Caco-2 (cell line): ENCODE data around the gene TBXT. TPM values are rescaled to one million over a fixed set of nuclear protein-coding genes. Genes with fewer than 3 reads are reported as not detected.
A peak's percentile ranks its signal among the peaks of the same experiment; 100 is the strongest.

Experiments used
- BruUV-seq: library from RNA; stranded (reverse); fragments of 400-500 nt; replicated peaks from 2 replicates; lab custom pipeline; 2021; lab: Mats Ljungman, UMichigan
- CTCF ChIA-PET: fragments of 300-600 bp; sonication (Branson Sonifier 250); formaldehyde crosslinking; loops from one replicate; lab custom pipeline; 2022; ENCODE audit warnings: antibody characterized with exemption; lab: Charles Lee
- POLR2A ChIA-PET: fragments of 300-600 bp; sonication (Branson Sonifier 250); formaldehyde crosslinking; loops from one replicate; lab custom pipeline; 2022; ENCODE audit warnings: antibody characterized with exemption; lab: Charles Lee
- DNase-seq, 2 experiments: peaks; one replicate each; pipeline versions ENCODE4 v3.0.0 to v3.0.0-alpha.2; 2020 to 2022
- H3K27me3 ChIP-seq: replicated peaks from 2 replicates; pipeline ENCODE4 v1.6.0; 2011; ENCODE audit warnings: low read length; ENCODE audit not compliant: control insufficient read depth, insufficient read depth
- H3K36me3 ChIP-seq: 2 replicates; pipeline ENCODE4 v1.5.1; 2011; ENCODE audit warnings: low read length; ENCODE audit not compliant: control insufficient read depth, insufficient read depth
- H3K4me1 ChIP-seq: fragments of 250-450 bp; sonication (Bioruptor Pico); 2 replicates; pipeline ENCODE4 v1.5.1; 2020; ENCODE audit warnings: mild to moderate bottlenecking
- H3K4me3 ChIP-seq: 2 replicates; pipeline ENCODE4 v1.5.1; 2011; ENCODE audit warnings: low read depth, mild to moderate bottlenecking, control low read depth, low read length
- H3K9me3 ChIP-seq: fragments of 250-450 bp; sonication (Bioruptor Pico); 2 replicates; pipeline ENCODE4 v1.5.1; 2020; ENCODE audit warnings: mild to moderate bottlenecking, moderate library complexity
- H3K27ac Mint-ChIP-seq: one replicate; pipeline ENCODE4 v1.8.0; 2022; ENCODE audit warnings: mixed read lengths; ENCODE audit not compliant: unreplicated experiment
- H3K27me3 Mint-ChIP-seq: one replicate; pipeline ENCODE4 v1.8.0; 2022; ENCODE audit warnings: mixed read lengths; ENCODE audit not compliant: insufficient read depth, unreplicated experiment
- H3K36me3 Mint-ChIP-seq: one replicate; pipeline ENCODE4 v1.8.0; 2022; ENCODE audit warnings: mild to moderate bottlenecking, mixed read lengths; ENCODE audit not compliant: insufficient read depth, unreplicated experiment
- H3K4me1 Mint-ChIP-seq: one replicate; pipeline ENCODE4 v1.8.0; 2022; ENCODE audit warnings: low read depth, mixed read lengths; ENCODE audit not compliant: unreplicated experiment
- H3K4me3 Mint-ChIP-seq: one replicate; pipeline ENCODE4 v1.8.0; 2022; ENCODE audit warnings: mild to moderate bottlenecking, moderate library complexity, mixed read lengths; ENCODE audit not compliant: unreplicated experiment
- H3K9me3 Mint-ChIP-seq: one replicate; pipeline ENCODE4 v1.8.0; 2022; ENCODE audit warnings: mixed read lengths; ENCODE audit not compliant: unreplicated experiment
- CTCF ChIP-seq, 2 experiments: fragments of 200-600 bp in 1 of 2; IDR thresholded peaks; 1 replicate in 1 of 2; 2 replicates in 1 of 2; pipeline versions ENCODE4 v1.5.1 to v1.8.0; 2011 to 2022; ENCODE audit warnings: antibody characterized with exemption in 1 of 2, control low read depth in 1 of 2, inconsistent platforms in 1 of 2, low read depth in 1 of 2, low read length in 1 of 2, mild to moderate bottlenecking in 1 of 2, moderate library complexity in 1 of 2; ENCODE audit not compliant: insufficient read depth in 1 of 2, severe bottlenecking in 1 of 2, unreplicated experiment in 1 of 2
- intact Hi-C: fragments of 100-400 bp; cut with micrococcal nuclease; formaldehyde crosslinking; loops from one replicate; pipeline ENCODE4 v1.10.0; 2022; ENCODE audit not compliant: unreplicated experiment
- total RNA-seq: library from RNA; stranded (reverse); gene quantifications from 2 replicates; pipeline ENCODE4 v1.2.3, GENCODE V29; 2022

TBXT gene
- total RNA-seq, 1 experiment from 2014 or later, result not detected

GRCh38 chr6:166119116-166119911 lies 48.3 kb downstream of the TBXT start:
- Histone ChIP-seq H3K27me3 (no peaks in the 10 kb centered on the region), H3K4me3 (no peak overlapping the region), H3K4me1 (no peaks in the 10 kb centered on the region), H3K9me3 (0 out of 2 replicates have a peak, but pooled peaks cover 3% of the 10 kb centered on the region), H3K36me3 (no peaks in the 10 kb centered on the region)
- intact Hi-C loops, result no loop called here
- ChIA-PET POLR2A (no interaction called here), CTCF (no interaction called here)
- H3K9me3 Mint-ChIP-seq, result no peaks in the 10 kb centered on the region
- DNase-seq, result no peak
- TF ChIP-seq CTCF (IDR thresholded peaks at IDR 0.05; ENCODE audit: insufficient read depth in 1 of 2, low read depth in 1 of 2, low read length in 1 of 2, severe bottlenecking in 1 of 2, unreplicated experiment in 1 of 2), result no peak
- BruUV-seq, result no TSS peak
- peaks cover 8% of the 10 kb centered on the region for H3K27me3 Mint-ChIP-seq
- no peaks in the 10 kb centered on the region for H3K4me1 Mint-ChIP-seq
- H3K27ac Mint-ChIP-seq, result no peak overlapping the region
- H3K4me3 Mint-ChIP-seq, result no peak overlapping the region
- H3K36me3 Mint-ChIP-seq, result no peaks in the 10 kb centered on the region

GRCh38 chr6:166115609-166116008 lies 52.0 kb downstream of the TBXT start:
- Histone ChIP-seq H3K9me3 (0 out of 2 replicates have a peak, but pooled peaks cover 3% of the 10 kb centered on the region), H3K4me3 (no peak overlapping the region), H3K27me3 (no peaks in the 10 kb centered on the region), H3K4me1 (no peaks in the 10 kb centered on the region), H3K36me3 (no peaks in the 10 kb centered on the region)
- BruUV-seq, result no TSS peak
- Mint-ChIP-seq H3K9me3 (no peaks in the 10 kb centered on the region), H3K27ac (no peak overlapping the region), H3K27me3 (peaks cover 12% of the 10 kb centered on the region), H3K36me3 (no peaks in the 10 kb centered on the region), H3K4me3 (no peak overlapping the region), H3K4me1 (no peaks in the 10 kb centered on the region)
- POLR2A ChIA-PET, result no interaction called here
- DNase-seq, result no peak
- no peak for TF ChIP-seq CTCF (IDR thresholded peaks at IDR 0.05; ENCODE audit: insufficient read depth in 1 of 2, low read depth in 1 of 2, low read length in 1 of 2, severe bottlenecking in 1 of 2, unreplicated experiment in 1 of 2)
- intact Hi-C loops, result no loop called here
- CTCF ChIA-PET, result no interaction called here

GRCh38 chr6:166112580-166112979 lies 55.1 kb downstream of the TBXT start:
- Mint-ChIP-seq H3K27ac (no peak overlapping the region), H3K9me3 (no peaks in the 10 kb centered on the region), H3K36me3 (no peaks in the 10 kb centered on the region), H3K4me1 (no peaks in the 10 kb centered on the region), H3K4me3 (no peak overlapping the region), H3K27me3 (peaks cover 22% of the 10 kb centered on the region)
- no TSS peak for BruUV-seq
- no peak for TF ChIP-seq CTCF (IDR thresholded peaks at IDR 0.05; ENCODE audit: insufficient read depth in 1 of 2, low read depth in 1 of 2, low read length in 1 of 2, severe bottlenecking in 1 of 2, unreplicated experiment in 1 of 2)
- no peak overlapping the region for H3K4me3 ChIP-seq
- ChIA-PET CTCF (no interaction called here), POLR2A (no interaction called here)
- intact Hi-C loops, result no loop called here
- peak in 1 of 2 experiments; percentile 15 for DNase-seq
- 0 out of 2 replicates have a peak, but pooled peaks cover 3% of the 10 kb centered on the region for H3K9me3 ChIP-seq
- H3K36me3 ChIP-seq, result no peaks in the 10 kb centered on the region
- no peaks in the 10 kb centered on the region for H3K4me1 ChIP-seq
- H3K27me3 ChIP-seq, result no peaks in the 10 kb centered on the region
